ENCODE measurements around the gene SLC25A46.
A peak's percentile ranks its signal among the peaks of the same experiment; 100 is the strongest.
"Not testable (repeated sequence)": the region's sequence is repeated elsewhere in the genome, so short reads cannot be mapped to it uniquely, and the experiment has no call there.

Gene SLC25A46

GRCh38 chr5:110757118-110757729, 18.4 kb downstream of the SLC25A46 start:
- peak; percentile 50 for DNase-seq (ENCODE audit: low spot score)

- no peak for DNase-seq (ENCODE audit: low spot score)
These were observed 21.4 kb downstream of the SLC25A46 start for GRCh38 chr5:110760158-110760557.

- no peak for DNase-seq (ENCODE audit: low spot score)
These were observed 29.5 kb downstream of the SLC25A46 start for GRCh38 chr5:110768138-110768860.

- no peak for DNase-seq (ENCODE audit: low spot score)
These were observed 30.3 kb downstream of the SLC25A46 start for GRCh38 chr5:110769000-110769681.

GRCh38 chr5:110770286-110770685, 31.5 kb downstream of the SLC25A46 start:
- DNase-seq (ENCODE audit: low spot score), result no peak

- no peak for DNase-seq (ENCODE audit: low spot score)
These were observed 46.1 kb downstream of the SLC25A46 start for GRCh38 chr5:110784901-110785300.

GRCh38 chr5:110785356-110785755, 46.5 kb downstream of the SLC25A46 start:
- DNase-seq (ENCODE audit: low spot score), result no peak

GRCh38 chr5:110788006-110788405, 49.2 kb downstream of the SLC25A46 start:
- not testable (repeated sequence) for DNase-seq (ENCODE audit: low spot score)

GRCh38 chr5:110790673-110791072, 51.9 kb downstream of the SLC25A46 start:
- no peak for DNase-seq (ENCODE audit: low spot score)

- no peak for DNase-seq (ENCODE audit: low spot score)
These were observed 64.2 kb downstream of the SLC25A46 start for GRCh38 chr5:110802998-110803397.

- DNase-seq (ENCODE audit: low spot score), result no peak
These were observed 64.9 kb downstream of the SLC25A46 start for GRCh38 chr5:110803467-110804326.

GRCh38 chr5:110807169-110807568, 68.4 kb downstream of the SLC25A46 start:
- peak; percentile 4 for DNase-seq (ENCODE audit: low spot score)

- DNase-seq (ENCODE audit: low spot score), result no peak
These were observed 70.2 kb downstream of the SLC25A46 start for GRCh38 chr5:110809006-110809405.

Measured in Ammon's horn (tissue), 1 donor.